GM12878 (cell line): ENCODE results near the gene GDAP1L1.
"Not testable (repeated sequence)": the region's sequence is repeated elsewhere in the genome, so short reads cannot be mapped to it uniquely, and the experiment has no call there.

Experiments used
- CHD2 ChIP-seq: IDR thresholded peaks from 2 replicates; pipeline ENCODE4 v1.6.1; 2011; ENCODE audit warnings: low read depth, low read length, improper control_type of control experiment, borderline replicate concordance
- CREM ChIP-seq: IDR thresholded peaks from 2 replicates; pipeline ENCODE4 v1.6.1; 2014; ENCODE audit warnings: antibody characterized with exemption, low read depth
- CTCF ChIP-seq, 3 experiments: IDR thresholded peaks in 2 of 3; conservative IDR thresholded peaks in 1 of 3; 2 replicates each; pipeline ENCODE4 v1.5.1; 2011; ENCODE audit warnings: low read depth in 3 of 3, low read length in 3 of 3, mild to moderate bottlenecking in 3 of 3, control low read depth in 2 of 3, moderate library complexity in 2 of 3, inconsistent platforms in 1 of 3, mixed read lengths in 1 of 3; ENCODE audit not compliant: control insufficient read depth in 2 of 3, insufficient read depth in 1 of 3; ENCODE audit errors: extremely low read depth in 1 of 3
- EGR1 ChIP-seq, 2 experiments: IDR thresholded peaks; 1 replicate in 1 of 2; 2 replicates in 1 of 2; pipeline ENCODE4 v1.6.1; 2011 to 2012; ENCODE audit warnings: low read depth in 2 of 2, low read length in 2 of 2, borderline replicate concordance in 1 of 2, mild to moderate bottlenecking in 1 of 2, moderate library complexity in 1 of 2
- EZH2 ChIP-seq: IDR thresholded peaks from 2 replicates; pipeline ENCODE4 v1.6.1; 2012; ENCODE audit warnings: low read depth, mild to moderate bottlenecking, control low read depth, inconsistent platforms, low read length, borderline replicate concordance; ENCODE audit not compliant: control insufficient read depth
- MTA2 ChIP-seq: fragments of 450-650 bp; IDR thresholded peaks from 2 replicates; pipeline ENCODE4 v1.6.1; 2016; ENCODE audit warnings: low read depth, mild to moderate bottlenecking, moderate library complexity
- POLR2A ChIP-seq: IDR thresholded peaks from 2 replicates; pipeline ENCODE4 v1.6.1; 2011; ENCODE audit warnings: low read depth, mild to moderate bottlenecking, low read length
- POLR2AphosphoS5 ChIP-seq: IDR thresholded peaks from 2 replicates; pipeline ENCODE4 v1.6.1; 2011; ENCODE audit warnings: mild to moderate bottlenecking, low read length, inconsistent platforms
- REST ChIP-seq: IDR thresholded peaks from 2 replicates; pipeline ENCODE4 v1.6.1; 2012; ENCODE audit warnings: mild to moderate bottlenecking, low read depth, low read length
- YY1 ChIP-seq: IDR thresholded peaks from 2 replicates; pipeline ENCODE4 v1.6.1; 2011; ENCODE audit warnings: low read depth, mild to moderate bottlenecking, low read length
- ZNF274 ChIP-seq: IDR thresholded peaks from one replicate; pipeline ENCODE4 v1.8.0; 2011; ENCODE audit not compliant: insufficient read length, insufficient read depth
- ZNF622 ChIP-seq: fragments of 450-650 bp; IDR thresholded peaks from 2 replicates; pipeline ENCODE4 v1.6.1; 2017; ENCODE audit warnings: mild to moderate bottlenecking, inconsistent platforms

- TF ChIP-seq YY1; EZH2; CHD2; EGR1 (IDR thresholded peaks at IDR 0.05; ENCODE audit: borderline replicate concordance in 1 of 2, low read depth in 2 of 2, low read length in 2 of 2); CTCF (IDR thresholded peaks at IDR 0.05 in 2 of 3, conservative IDR thresholded peaks at IDR 0.05 in 1 of 3; ENCODE audit: control insufficient read depth in 2 of 3, extremely low read depth in 1 of 3, insufficient read depth in 1 of 3, low read depth in 3 of 3, low read length in 3 of 3); POLR2A; CREM; REST; POLR2AphosphoS5; ZNF274; ZNF622; MTA2: not testable (repeated sequence)
Observed at GRCh38 chr20:44299011-44299535, 52.0 kb downstream of the GDAP1L1 start.
